OCI-LY1 (cell line): ENCODE data around the gene TPSAB1.

Experiments used
- EZH2 ChIP-seq: fragments of 200-600 bp; sonication (generic), shearing (Covaris generic); IDR thresholded peaks from 2 replicates; pipeline ENCODE4 v1.8.0; 2017; ENCODE audit warnings: borderline replicate concordance, mixed run types, mild to moderate bottlenecking, antibody characterized with exemption, low read length, moderate library complexity, mixed read lengths
- TF ChIP-seq, protein P1 (sequence below): fragments of 200-600 bp; sonication (generic), shearing (Covaris generic); IDR thresholded peaks from 2 replicates; pipeline ENCODE4 v1.5.1; 2017; ENCODE audit warnings: mild to moderate bottlenecking, antibody characterized with exemption, low read length, moderate library complexity, mixed read lengths

DNA sequence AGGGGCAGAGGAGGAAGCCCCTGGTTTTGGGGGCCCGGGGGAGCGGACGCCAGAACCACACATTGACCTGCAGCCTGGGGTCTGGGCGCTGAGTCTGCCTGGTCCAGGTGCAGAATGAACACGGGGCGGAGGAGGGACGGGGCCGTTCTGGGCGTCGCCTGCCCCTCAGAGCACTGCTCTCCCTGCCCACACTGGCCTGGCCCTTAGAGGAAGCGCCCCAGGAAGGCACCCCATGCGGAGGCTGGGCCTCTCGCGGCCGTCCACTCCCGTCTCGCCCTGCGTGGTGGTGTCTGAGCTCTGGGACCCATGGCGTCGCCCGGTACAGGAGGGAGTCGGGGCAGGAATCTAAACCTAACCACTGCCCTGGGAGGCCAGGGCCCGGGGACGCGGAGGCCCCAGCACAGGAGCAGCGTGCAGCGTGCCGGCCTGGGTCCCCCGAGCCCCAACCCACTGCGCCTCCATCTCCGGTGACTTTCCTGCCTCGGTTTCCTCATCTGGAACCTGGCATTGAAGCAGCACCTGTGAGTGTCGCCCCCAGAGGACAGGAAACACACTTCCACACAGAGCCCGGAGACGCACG lies 19.7 kb downstream of the TPSAB1 start:
- TF ChIP-seq, protein P1, sequence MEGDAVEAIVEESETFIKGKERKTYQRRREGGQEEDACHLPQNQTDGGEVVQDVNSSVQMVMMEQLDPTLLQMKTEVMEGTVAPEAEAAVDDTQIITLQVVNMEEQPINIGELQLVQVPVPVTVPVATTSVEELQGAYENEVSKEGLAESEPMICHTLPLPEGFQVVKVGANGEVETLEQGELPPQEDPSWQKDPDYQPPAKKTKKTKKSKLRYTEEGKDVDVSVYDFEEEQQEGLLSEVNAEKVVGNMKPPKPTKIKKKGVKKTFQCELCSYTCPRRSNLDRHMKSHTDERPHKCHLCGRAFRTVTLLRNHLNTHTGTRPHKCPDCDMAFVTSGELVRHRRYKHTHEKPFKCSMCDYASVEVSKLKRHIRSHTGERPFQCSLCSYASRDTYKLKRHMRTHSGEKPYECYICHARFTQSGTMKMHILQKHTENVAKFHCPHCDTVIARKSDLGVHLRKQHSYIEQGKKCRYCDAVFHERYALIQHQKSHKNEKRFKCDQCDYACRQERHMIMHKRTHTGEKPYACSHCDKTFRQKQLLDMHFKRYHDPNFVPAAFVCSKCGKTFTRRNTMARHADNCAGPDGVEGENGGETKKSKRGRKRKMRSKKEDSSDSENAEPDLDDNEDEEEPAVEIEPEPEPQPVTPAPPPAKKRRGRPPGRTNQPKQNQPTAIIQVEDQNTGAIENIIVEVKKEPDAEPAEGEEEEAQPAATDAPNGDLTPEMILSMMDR = no peak
- no peak for TF ChIP-seq EZH2
